ENCODE data around the gene SDR42E1. TPM values are rescaled to one million over a fixed set of nuclear protein-coding genes. Genes with fewer than 3 reads are reported as not detected.
A peak's percentile ranks its signal among the peaks of the same experiment; 100 is the strongest.

SDR42E1 gene
- total RNA-seq: 1 to 10 TPM; 8.5 to 9.1 TPM

GRCh38 chr16:82011199-82011641, at the start of gene SDR42E1:
SDR42E1 (minus strand) TSS chr16:82011470; CDS start chr16:82000858, 10,612 bp downstream.
- no peak for TF ChIP-seq CTCF (IDR thresholded peaks at IDR 0.05)
- peak; percentile 84 for DNase-seq
- Histone ChIP-seq H3K9me3 (no peaks in the 10 kb centered on the region), H3K4me3 (peak within 1 kb of the TSS; percentile 64), H3K9ac (ENCODE audit: low read depth in 2 of 2, low read length in 2 of 2) (peak within 1 kb of the TSS in 1 of 2 donors; percentile 35), H3K27ac (no peak within 1 kb of the TSS), H3K4me1 (no peaks in the 10 kb centered on the region), H3K36me3 (no peaks in the 10 kb centered on the region), H3K27me3 (no peaks in the 10 kb centered on the region)
- intact Hi-C loops (cut with DNase I): no loop called here

- H3K36me3 ChIP-seq: no peaks in the 10 kb centered on the region
- no peaks in the 10 kb centered on the region for H3K4me1 ChIP-seq
- no peak for TF ChIP-seq CTCF (IDR thresholded peaks at IDR 0.05)
- H3K27ac ChIP-seq: no peak overlapping the region
- H3K4me3 ChIP-seq: no peak overlapping the region
- DNase-seq: no peak
- no peaks in the 10 kb centered on the region for H3K9me3 ChIP-seq
- no peak overlapping the region for H3K9ac ChIP-seq (ENCODE audit: low read depth in 2 of 2, low read length in 2 of 2)
- intact Hi-C loops (cut with DNase I): no loop called here
- no peaks in the 10 kb centered on the region for H3K27me3 ChIP-seq
Observed at GRCh38 chr16:82059983-82060421, 48.7 kb upstream of the SDR42E1 start.

GRCh38 chr16:82059161-82059982, 48.1 kb upstream of the SDR42E1 start:
- Histone ChIP-seq H3K27me3 (no peaks in the 10 kb centered on the region), H3K9me3 (no peaks in the 10 kb centered on the region), H3K36me3 (no peaks in the 10 kb centered on the region), H3K27ac (no peak overlapping the region), H3K9ac (ENCODE audit: low read depth in 2 of 2, low read length in 2 of 2) (no peak overlapping the region), H3K4me1 (no peaks in the 10 kb centered on the region), H3K4me3 (no peak overlapping the region)
- intact Hi-C loops (cut with DNase I): no loop called here
- no peak for TF ChIP-seq CTCF (IDR thresholded peaks at IDR 0.05)
- no peak for DNase-seq

GRCh38 chr16:82056550-82056896, 45.3 kb upstream of the SDR42E1 start:
- intact Hi-C loops (cut with DNase I): no loop called here
- no peaks in the 10 kb centered on the region for H3K4me1 ChIP-seq

More at GRCh38 chr16:82056550-82056896, 45.3 kb upstream of the SDR42E1 start:
- Histone ChIP-seq H3K27me3 (no peaks in the 10 kb centered on the region), H3K27ac (no peak overlapping the region), H3K9me3 (no peaks in the 10 kb centered on the region), H3K4me3 (no peak overlapping the region), H3K36me3 (no peaks in the 10 kb centered on the region), H3K9ac (ENCODE audit: low read depth in 2 of 2, low read length in 2 of 2) (no peak overlapping the region)
- DNase-seq: no peak
- no peak for TF ChIP-seq CTCF (IDR thresholded peaks at IDR 0.05)

Data from colonic mucosa (tissue), 4 donors.